Heart left ventricle (tissue), 16 donors: ENCODE data around the gene ERGIC1. TPM values are rescaled to one million over a fixed set of nuclear protein-coding genes. Genes with fewer than 3 reads are reported as not detected.

ENCODE experiments used
- ATAC-seq, 4 donors: fragments of 200-7000 bp; cut with Tn5 transposase; one replicate each; pipeline ENCODE4 v1.9.1; 2020 to 2022; ENCODE audit warnings: moderate library complexity in 4 of 4, mild to moderate bottlenecking in 3 of 4, moderate number of reproducible peaks in 1 of 4
- DNase-seq, 5 donors: peaks; one replicate each; pipeline ENCODE4 v3.0.0-alpha.2; 2020
- H3K27ac ChIP-seq, 12 donors: fragments of 200-600 bp; sonication (generic) in 4 of 12; one replicate each; pipeline versions ENCODE4 v1.5.0 to v1.8.0; 2016 to 2022; ENCODE audit warnings: mild to moderate bottlenecking in 2 of 12
- H3K27me3 ChIP-seq, 9 donors: fragments of 200-600 bp; sonication (generic) in 2 of 9; one replicate each; pipeline versions ENCODE4 v1.5.1 to v1.8.0; 2016 to 2022; ENCODE audit warnings: mild to moderate bottlenecking in 3 of 9
- H3K36me3 ChIP-seq, 9 donors: fragments of 200-600 bp; sonication (generic) in 2 of 9; one replicate each; pipeline versions ENCODE4 v1.5.0 to v1.8.0; 2018 to 2022; ENCODE audit warnings: mild to moderate bottlenecking in 2 of 9
- H3K4me1 ChIP-seq, 12 donors: fragments of 200-600 bp; sonication (generic) in 4 of 12; one replicate each; pipeline versions ENCODE4 v1.5.0 to v1.8.0; 2016 to 2022; ENCODE audit warnings: mild to moderate bottlenecking in 3 of 12
- H3K4me3 ChIP-seq, 12 donors: fragments of 200-600 bp; sonication (generic) in 4 of 12; one replicate each; pipeline versions ENCODE4 v1.5.0 to v1.8.0; 2017 to 2022; ENCODE audit warnings: mild to moderate bottlenecking in 9 of 12, moderate library complexity in 4 of 12
- H3K9me3 ChIP-seq, 12 donors: fragments of 200-600 bp; sonication (generic) in 4 of 12; one replicate each; pipeline versions ENCODE4 v1.5.0 to v1.8.0; 2016 to 2022; ENCODE audit warnings: mild to moderate bottlenecking in 1 of 12
- POLR2A ChIP-seq, 2 donors: fragments of 450-650 bp; IDR thresholded peaks; one replicate each; pipeline ENCODE4 v1.6.1; 2017; ENCODE audit warnings: antibody characterized with exemption in 2 of 2, mild to moderate bottlenecking in 2 of 2, moderate library complexity in 2 of 2
- WGBS, 4 donors: extraction: QIAGEN DNeasy Blood & Tissue Kit in 2 of 4; methylation state at CpG; one replicate each; pipeline versions ENCODE4 v1.1.5 to v1.1.7; 2013 to 2018; 5-methylcytosine and 5-hydroxymethylcytosine counted together
- intact Hi-C, 10 donors: fragments of 100-400 bp; cut with DNase I; formaldehyde crosslinking; loops; one replicate each; pipeline versions ENCODE4 v1.11.1 to v1.14.2; 2022
- polyA plus RNA-seq, 2 donors: library from polyadenylated mRNA; stranded (reverse); fragments of 200-250 nt; gene quantifications; one replicate each; pipeline ENCODE4 v1.2.3, GENCODE V29; 2013
- total RNA-seq, 9 donors: library from RNA; depleted of rRNA in 2 of 9; stranded (reverse); fragments of >200 nt in 2 of 9; fragmentation: NEBNext Ultra II Directional in 3 of 9; extraction: Animal tissue kit (Norgen Biotek cat#: 25700) in 3 of 9; gene quantifications; one replicate each; pipeline versions ENCODE4 v1.1.0 to v1.2.4, GENCODE V29; 2016 to 2023
- TF ChIP-seq, protein P1 (sequence below), 12 donors: fragments of 200-600 bp; sonication (generic) in 4 of 12; IDR thresholded peaks; one replicate each; pipeline versions ENCODE4 v1.5.0 to v1.8.0; 2018 to 2022; ENCODE audit warnings: antibody characterized with exemption in 12 of 12, mild to moderate bottlenecking in 5 of 12
- donor health status: ischemic (EF 13 %, LVEDD 7.1; RV severe dilation, severe dysfunction).
- donor health status: healthy with polysubstance abuse.
- donor health status: DM: no; HTN: yes; CAD: no.
- donor health status: DM: no; HTN: no; CAD: no.
- donor health status: ischemic (EF 25% LVEDD 6.9; RV normal size, moderate dysfunction).
- donor health status: ischemic (EF 25% LVEDD 5.7; RV mildly dilated, moderate dysfunction).
- donor health status: healthy.
- donor health status: DM: yes; HTN: yes; CAD: no.
- donor health status: ischemic (EF 35%, LVEDD 5.7; RV mildly dilated, moderate dysfunction).
- donor health status: nonischemic (EF 11% LVEDD 7.7; RV severe dilation, severe dysfunction).
- donor health status: DM: yes; HTN: yes; CAD: no.
- donor health status: PGD.
- donor health status: ischemic (EF 29% LVEDD 5.4; RV normal size, mild dysfunction).
- donor health status: nonischemic (EF 23%, LVEDD 6.1; RV moderate dilation, normal function).

The ERGIC1 gene
- total and polyA plus RNA-seq, 11 donors = 66.6 to 115 (median 84.9) TPM

DNA sequence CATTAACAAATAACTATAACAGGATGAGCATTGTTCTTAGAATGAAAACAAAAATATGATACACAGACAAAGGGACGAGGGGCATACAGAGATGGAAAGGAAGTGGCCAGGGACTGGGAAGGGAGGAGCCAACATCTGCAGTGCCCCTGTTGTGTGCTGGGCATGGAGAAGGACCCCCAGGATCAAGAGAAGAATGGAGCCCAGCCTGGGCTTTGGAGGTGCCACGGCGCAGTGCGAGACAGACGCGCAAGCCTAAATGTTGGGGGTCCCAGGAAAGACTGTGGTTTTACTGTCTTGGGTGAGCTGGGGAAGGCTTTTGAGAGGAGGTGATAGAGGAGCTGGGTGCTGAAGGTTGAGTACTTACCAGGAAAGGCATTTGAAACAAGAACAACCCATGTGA, 34.6 kb upstream of the ERGIC1 start:
- ATAC-seq (no peak), DNase-seq (no peak)
- Histone ChIP-seq H3K4me3 (no peak overlapping the region), H3K27ac (peak overlapping the region in 6 of 12 donors; percentile 28 to 86 (median 47)), H3K4me1 (peaks cover 0 to 79% (median 13%) of the 10 kb centered on the region in 12 donors), H3K9me3 (no peaks in the 10 kb centered on the region), H3K36me3 (no peaks in the 10 kb centered on the region), H3K27me3 (no peaks in the 10 kb centered on the region)
- intact Hi-C loops = no loop called here
- TF ChIP-seq, protein P1, sequence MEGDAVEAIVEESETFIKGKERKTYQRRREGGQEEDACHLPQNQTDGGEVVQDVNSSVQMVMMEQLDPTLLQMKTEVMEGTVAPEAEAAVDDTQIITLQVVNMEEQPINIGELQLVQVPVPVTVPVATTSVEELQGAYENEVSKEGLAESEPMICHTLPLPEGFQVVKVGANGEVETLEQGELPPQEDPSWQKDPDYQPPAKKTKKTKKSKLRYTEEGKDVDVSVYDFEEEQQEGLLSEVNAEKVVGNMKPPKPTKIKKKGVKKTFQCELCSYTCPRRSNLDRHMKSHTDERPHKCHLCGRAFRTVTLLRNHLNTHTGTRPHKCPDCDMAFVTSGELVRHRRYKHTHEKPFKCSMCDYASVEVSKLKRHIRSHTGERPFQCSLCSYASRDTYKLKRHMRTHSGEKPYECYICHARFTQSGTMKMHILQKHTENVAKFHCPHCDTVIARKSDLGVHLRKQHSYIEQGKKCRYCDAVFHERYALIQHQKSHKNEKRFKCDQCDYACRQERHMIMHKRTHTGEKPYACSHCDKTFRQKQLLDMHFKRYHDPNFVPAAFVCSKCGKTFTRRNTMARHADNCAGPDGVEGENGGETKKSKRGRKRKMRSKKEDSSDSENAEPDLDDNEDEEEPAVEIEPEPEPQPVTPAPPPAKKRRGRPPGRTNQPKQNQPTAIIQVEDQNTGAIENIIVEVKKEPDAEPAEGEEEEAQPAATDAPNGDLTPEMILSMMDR (IDR thresholded peaks at IDR 0.05) = no peak
- no peak for TF ChIP-seq POLR2A (IDR thresholded peaks at IDR 0.05)
- 86 to 91% (median 89%) methylated on average over 6 of the region's 6 CpGs for WGBS, 4 donors

- Histone ChIP-seq H3K36me3 (no peaks in the 10 kb centered on the region), H3K9me3 (no peaks in the 10 kb centered on the region), H3K27me3 (no peaks in the 10 kb centered on the region), H3K27ac (peak overlapping the region in 6 of 12 donors; percentile 11 to 86 (median 53)), H3K4me1 (peaks cover 0 to 72% (median 6%) of the 10 kb centered on the region in 12 donors), H3K4me3 (no peak overlapping the region)
- whole genome bisulfite sequencing, 4 donors = 89 to 91% (median 90%) methylated on average over 15 to 16 of the region's 16 CpGs
- TF ChIP-seq, protein P1 (IDR thresholded peaks at IDR 0.05) = no peak
- no peak for TF ChIP-seq POLR2A (IDR thresholded peaks at IDR 0.05)
- ATAC-seq (peak; percentile 5 to 70 (median 22)), DNase-seq (peak; percentile 52 to 85 (median 70))
- intact Hi-C loops = no loop called here
Observed at GRCh38 chr5:172800088-172800551, 33.9 kb upstream of the ERGIC1 start.

- DNase-seq = no peak
- H3K27me3 ChIP-seq = no peaks in the 10 kb centered on the region
- H3K36me3 ChIP-seq = no peaks in the 10 kb centered on the region
- H3K4me1 ChIP-seq = peaks cover 0 to 70% (median 0%) of the 10 kb centered on the region in 12 donors
- H3K4me3 ChIP-seq = no peak overlapping the region
- peak in 1 of 4 donors; percentile 59 for ATAC-seq
- intact Hi-C loops = no loop called here
- peak overlapping the region in 1 of 12 donors; percentile 86 for H3K27ac ChIP-seq
- TF ChIP-seq, protein P1 (IDR thresholded peaks at IDR 0.05) = no peak
- no peak for TF ChIP-seq POLR2A (IDR thresholded peaks at IDR 0.05)
- 74 to 84% (median 80%) methylated on average over 4 of the region's 4 CpGs for WGBS, 4 donors
- H3K9me3 ChIP-seq = no peaks in the 10 kb centered on the region
Observed at GRCh38 chr5:172801179-172801671, 32.8 kb upstream of the ERGIC1 start.

DNA sequence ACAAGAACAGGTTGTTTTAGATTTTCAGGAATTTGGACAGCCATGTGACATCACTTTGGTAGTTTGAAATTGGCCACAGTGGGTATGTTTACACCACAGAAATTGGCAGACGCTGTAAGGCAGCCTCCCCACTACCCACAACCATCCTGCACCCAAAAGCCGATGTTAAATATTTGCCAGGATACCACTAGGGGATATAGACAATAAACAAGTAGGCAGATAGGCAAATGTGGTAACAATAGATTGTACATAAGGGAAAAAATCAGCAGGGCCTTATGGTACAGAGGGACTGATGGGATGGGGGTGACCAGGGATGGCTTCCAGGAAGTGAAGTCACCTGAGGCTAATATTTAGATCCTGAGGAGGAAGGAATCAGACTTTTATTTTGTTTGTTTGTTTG, 31.9 kb upstream of the ERGIC1 start:
- DNase-seq (no peak), ATAC-seq (no peak)
- intact Hi-C loops = no loop called here
- no peaks in the 10 kb centered on the region for H3K27me3 ChIP-seq
- no peak overlapping the region for H3K27ac ChIP-seq
- no peak for TF ChIP-seq POLR2A (IDR thresholded peaks at IDR 0.05)
- TF ChIP-seq, protein P1 (IDR thresholded peaks at IDR 0.05) = no peak
- 96 to 100% (median 98%) methylated on average over 2 of the region's 2 CpGs for WGBS, 4 donors
- no peak overlapping the region for H3K4me3 ChIP-seq
- H3K9me3 ChIP-seq = no peaks in the 10 kb centered on the region
- H3K4me1 ChIP-seq = peaks cover 0 to 67% (median 4%) of the 10 kb centered on the region in 12 donors
- H3K36me3 ChIP-seq = no peaks in the 10 kb centered on the region
